ENCODE measurements around the gene BAG3.

- TF ChIP-seq POLR2AphosphoS5 (IDR thresholded peaks at IDR 0.05; ENCODE audit: low read depth, low read length) (no peak), REST (IDR thresholded peaks at IDR 0.05; ENCODE audit: insufficient read depth in 1 of 2, low read depth in 2 of 2, low read length in 2 of 2) (no peak), SIN3A (IDR thresholded peaks at IDR 0.05; ENCODE audit: borderline replicate concordance, insufficient read depth, low read length) (no peak)
Measured at GRCh38 chr10:119667562-119668328, 16.6 kb downstream of the BAG3 start.
